Measurements from ENCODE around the gene IMP4.

GRCh38 chr2:130332271-130333073 is 10.2 kb upstream of the IMP4 start:
- TF ChIP-seq YY1 (IDR thresholded peaks at IDR 0.05; ENCODE audit: low read depth) = no peak
- no peak for TF ChIP-seq EP300 (IDR thresholded peaks at IDR 0.05; ENCODE audit: borderline replicate concordance)
- no peak for TF ChIP-seq FOXM1 (IDR thresholded peaks at IDR 0.05; ENCODE audit: borderline replicate concordance, low read depth)
- 0 out of 2 replicates have a peak, but pooled peaks have one; percentile 14 for TF ChIP-seq MAX (IDR thresholded peaks at IDR 0.05)
- TF ChIP-seq, protein P1, sequence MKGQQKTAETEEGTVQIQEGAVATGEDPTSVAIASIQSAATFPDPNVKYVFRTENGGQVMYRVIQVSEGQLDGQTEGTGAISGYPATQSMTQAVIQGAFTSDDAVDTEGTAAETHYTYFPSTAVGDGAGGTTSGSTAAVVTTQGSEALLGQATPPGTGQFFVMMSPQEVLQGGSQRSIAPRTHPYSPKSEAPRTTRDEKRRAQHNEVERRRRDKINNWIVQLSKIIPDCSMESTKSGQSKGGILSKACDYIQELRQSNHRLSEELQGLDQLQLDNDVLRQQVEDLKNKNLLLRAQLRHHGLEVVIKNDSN (IDR thresholded peaks at IDR 0.05) = no peak
- peak; percentile 96 for TF ChIP-seq RAD21 (IDR thresholded peaks at IDR 0.05; ENCODE audit: low read depth)
- TF ChIP-seq TAF1 (IDR thresholded peaks at IDR 0.05; ENCODE audit: low read depth) = no peak
- TF ChIP-seq, protein P2, sequence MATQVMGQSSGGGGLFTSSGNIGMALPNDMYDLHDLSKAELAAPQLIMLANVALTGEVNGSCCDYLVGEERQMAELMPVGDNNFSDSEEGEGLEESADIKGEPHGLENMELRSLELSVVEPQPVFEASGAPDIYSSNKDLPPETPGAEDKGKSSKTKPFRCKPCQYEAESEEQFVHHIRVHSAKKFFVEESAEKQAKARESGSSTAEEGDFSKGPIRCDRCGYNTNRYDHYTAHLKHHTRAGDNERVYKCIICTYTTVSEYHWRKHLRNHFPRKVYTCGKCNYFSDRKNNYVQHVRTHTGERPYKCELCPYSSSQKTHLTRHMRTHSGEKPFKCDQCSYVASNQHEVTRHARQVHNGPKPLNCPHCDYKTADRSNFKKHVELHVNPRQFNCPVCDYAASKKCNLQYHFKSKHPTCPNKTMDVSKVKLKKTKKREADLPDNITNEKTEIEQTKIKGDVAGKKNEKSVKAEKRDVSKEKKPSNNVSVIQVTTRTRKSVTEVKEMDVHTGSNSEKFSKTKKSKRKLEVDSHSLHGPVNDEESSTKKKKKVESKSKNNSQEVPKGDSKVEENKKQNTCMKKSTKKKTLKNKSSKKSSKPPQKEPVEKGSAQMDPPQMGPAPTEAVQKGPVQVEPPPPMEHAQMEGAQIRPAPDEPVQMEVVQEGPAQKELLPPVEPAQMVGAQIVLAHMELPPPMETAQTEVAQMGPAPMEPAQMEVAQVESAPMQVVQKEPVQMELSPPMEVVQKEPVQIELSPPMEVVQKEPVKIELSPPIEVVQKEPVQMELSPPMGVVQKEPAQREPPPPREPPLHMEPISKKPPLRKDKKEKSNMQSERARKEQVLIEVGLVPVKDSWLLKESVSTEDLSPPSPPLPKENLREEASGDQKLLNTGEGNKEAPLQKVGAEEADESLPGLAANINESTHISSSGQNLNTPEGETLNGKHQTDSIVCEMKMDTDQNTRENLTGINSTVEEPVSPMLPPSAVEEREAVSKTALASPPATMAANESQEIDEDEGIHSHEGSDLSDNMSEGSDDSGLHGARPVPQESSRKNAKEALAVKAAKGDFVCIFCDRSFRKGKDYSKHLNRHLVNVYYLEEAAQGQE (IDR thresholded peaks at IDR 0.05; ENCODE audit: low read depth) = no peak
- no peak for TF ChIP-seq TCF12 (IDR thresholded peaks at IDR 0.05; ENCODE audit: low read depth)
- TF ChIP-seq NFIC (IDR thresholded peaks at IDR 0.05) = no peak
- no peak for TF ChIP-seq CREB1 (IDR thresholded peaks at IDR 0.05; ENCODE audit: low read depth)
- no peak for TF ChIP-seq EGR1 (IDR thresholded peaks at IDR 0.05)

Measured in Ishikawa (cell line).